ENCODE measurements around the gene CCDC69. TPM values are rescaled to one million over a fixed set of nuclear protein-coding genes. Genes with fewer than 3 reads are reported as not detected.

CCDC69 gene
- total and polyA plus RNA-seq, 2 donors (not counting 1 experiment from before 2014, with no cell fraction given), result 58.7 to 125 TPM

DNA sequence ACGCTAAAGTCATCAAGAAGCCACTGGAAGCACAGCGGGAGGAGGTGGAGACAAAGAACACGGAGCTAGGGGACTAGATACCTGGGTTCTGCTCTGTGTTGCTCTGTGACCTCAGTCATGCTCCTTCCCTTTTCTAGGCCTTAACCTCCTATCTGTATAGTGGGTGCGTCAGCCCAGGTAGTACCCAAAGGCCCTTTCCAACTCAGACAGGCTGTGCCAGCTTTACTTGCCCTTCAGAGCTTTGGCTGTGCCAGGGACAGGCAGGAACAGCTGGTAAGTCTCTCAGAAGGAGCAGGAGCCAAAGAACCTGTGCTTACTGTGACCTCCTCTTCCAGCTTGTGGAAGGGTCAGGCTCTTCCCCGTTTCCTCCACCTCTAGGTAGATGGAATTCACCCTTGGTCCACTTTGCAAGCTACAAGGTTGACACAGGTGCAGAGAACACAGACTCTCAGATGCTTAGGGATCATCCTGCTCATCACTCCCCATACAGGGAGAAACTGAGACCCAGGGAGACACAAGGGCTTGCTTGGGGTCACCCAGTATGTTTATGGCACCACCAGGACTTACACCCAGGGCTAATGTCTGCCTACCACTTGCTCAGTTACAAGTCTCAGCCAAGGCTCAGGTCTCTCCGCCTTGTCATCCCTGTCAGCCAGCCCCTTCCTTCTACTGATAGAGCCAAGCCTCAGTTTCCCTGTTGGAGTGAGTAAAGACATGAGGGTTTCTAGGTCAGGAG lies 1.7 kb downstream of the CCDC69 start:
- H3K27me3 Mint-ChIP-seq, result no peaks in the 10 kb centered on the region
- peak overlapping the region; percentile 88 for H3K4me3 Mint-ChIP-seq
- Histone ChIP-seq H3K9me3 (ENCODE audit: control extremely low read depth in 1 of 3, control insufficient read depth in 2 of 3, insufficient read depth in 1 of 3, low read length in 2 of 3) (peaks cover 0 to 4% (median 0%) of the 10 kb centered on the region in 3 donors), H3K4me1 (ENCODE audit: control insufficient read depth in 2 of 2, insufficient read depth in 2 of 2, low read length in 2 of 2) (peaks cover 71 to 80% of the 10 kb centered on the region in 2 donors), H3K4me3 (ENCODE audit: control extremely low read depth in 1 of 5, extremely low read depth in 1 of 5, insufficient read depth in 1 of 5, low read depth in 2 of 5, low read length in 4 of 5) (peak overlapping the region; percentile 70 to 86 (median 80)), H3K27ac (ENCODE audit: low read length in 2 of 2) (peak overlapping the region; percentile 94 to 99), H3K36me3 (replicated peaks in 1 of 2; ENCODE audit: control extremely low read depth in 1 of 2, control insufficient read depth in 1 of 2, extremely low read depth in 1 of 2, insufficient read depth in 2 of 2, low read length in 1 of 2) (peaks cover 0 to 38% of the 10 kb centered on the region in 2 experiments), H2AFZ (ENCODE audit: insufficient read depth, low read depth, low read length, poor library complexity, severe bottlenecking) (peak overlapping the region; percentile 81), H3K4me2 (replicated peaks; ENCODE audit: low read depth, low read length, poor library complexity, severe bottlenecking) (peak overlapping the region; percentile 95), H4K20me1 (ENCODE audit: control insufficient read depth, insufficient read depth, low read length, poor library complexity, severe bottlenecking) (no peaks in the 10 kb centered on the region), H3K9ac (ENCODE audit: low read length) (peak overlapping the region; percentile 83), H3K79me2 (ENCODE audit: control insufficient read depth, insufficient read depth, low read length) (peaks cover 78% of the 10 kb centered on the region), H3K27me3 (replicated peaks in 1 of 4; ENCODE audit: control extremely low read depth in 1 of 4, control insufficient read depth in 3 of 4, insufficient read depth in 4 of 4, low read length in 3 of 4) (no peaks in the 10 kb centered on the region)
- no peak for TF ChIP-seq EZH2 (IDR thresholded peaks at IDR 0.05; ENCODE audit: borderline replicate concordance, insufficient read depth, low read depth, low read length, poor library complexity, severe bottlenecking)
- TF ChIP-seq, protein P1, sequence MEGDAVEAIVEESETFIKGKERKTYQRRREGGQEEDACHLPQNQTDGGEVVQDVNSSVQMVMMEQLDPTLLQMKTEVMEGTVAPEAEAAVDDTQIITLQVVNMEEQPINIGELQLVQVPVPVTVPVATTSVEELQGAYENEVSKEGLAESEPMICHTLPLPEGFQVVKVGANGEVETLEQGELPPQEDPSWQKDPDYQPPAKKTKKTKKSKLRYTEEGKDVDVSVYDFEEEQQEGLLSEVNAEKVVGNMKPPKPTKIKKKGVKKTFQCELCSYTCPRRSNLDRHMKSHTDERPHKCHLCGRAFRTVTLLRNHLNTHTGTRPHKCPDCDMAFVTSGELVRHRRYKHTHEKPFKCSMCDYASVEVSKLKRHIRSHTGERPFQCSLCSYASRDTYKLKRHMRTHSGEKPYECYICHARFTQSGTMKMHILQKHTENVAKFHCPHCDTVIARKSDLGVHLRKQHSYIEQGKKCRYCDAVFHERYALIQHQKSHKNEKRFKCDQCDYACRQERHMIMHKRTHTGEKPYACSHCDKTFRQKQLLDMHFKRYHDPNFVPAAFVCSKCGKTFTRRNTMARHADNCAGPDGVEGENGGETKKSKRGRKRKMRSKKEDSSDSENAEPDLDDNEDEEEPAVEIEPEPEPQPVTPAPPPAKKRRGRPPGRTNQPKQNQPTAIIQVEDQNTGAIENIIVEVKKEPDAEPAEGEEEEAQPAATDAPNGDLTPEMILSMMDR (IDR thresholded peaks at IDR 0.05), result no peak
- 84% methylated on average over 2 of the region's 6 CpGs for WGBS (ENCODE audit: insufficient coverage)
- H3K4me1 Mint-ChIP-seq, result peaks cover 74% of the 10 kb centered on the region
- DNase-seq, result no peak
- no peaks in the 10 kb centered on the region for H3K9me3 Mint-ChIP-seq (ENCODE audit: insufficient read depth)
- ChIA-PET POLR2A (interaction anchor here (0.8 to 3.8 kb wide), 9 partner anchors 9 to 96 kb away, joined by 3 to 100 read pairs (median 5); no protein-coding TSS in a partner anchor), CTCF (interaction anchor here (0.6 to 22.9 kb wide), 10 partner anchors 9 to 129 kb away, joined by 3 to 299 read pairs (median 5); no protein-coding TSS in a partner anchor)
- ATAC-seq (ENCODE audit: low read depth), result peak; percentile 17
- intact Hi-C loops (cut with micrococcal nuclease), result loop anchor here (5.0 to 10.0 kb wide), 2 partner anchors 140 to 737 kb away; partner anchors contain the start of gene TNIP1
- peak overlapping the region; percentile 92 for H3K27ac Mint-ChIP-seq

Data from B cell (primary cell).